Keratinocyte (primary cell): ENCODE data around the gene PRMT1.

Experiments
- CTCF ChIP-seq, 3 experiments: IDR thresholded peaks in 1 of 3; conservative IDR thresholded peaks in 1 of 3; optimal IDR thresholded peaks in 1 of 3; 2 replicates in 2 of 3; 3 replicates in 1 of 3; pipeline versions ENCODE3 to v1.5.1; 2011; ENCODE audit warnings: low read length in 3 of 3, mild to moderate bottlenecking in 3 of 3, moderate library complexity in 2 of 3, control low read depth in 1 of 3, inconsistent platforms in 1 of 3; ENCODE audit not compliant: insufficient read depth in 2 of 3; ENCODE audit errors: extremely low read depth in 1 of 3
- EZH2 ChIP-seq: IDR thresholded peaks from one replicate; pipeline ENCODE4 v1.6.1; 2012; ENCODE audit warnings: inconsistent platforms, mild to moderate bottlenecking, low read length, moderate library complexity

- TF ChIP-seq EZH2 (no peak), CTCF (optimal IDR thresholded peaks at IDR 0.05 in 1 of 3, IDR thresholded peaks at IDR 0.05 in 1 of 3, conservative IDR thresholded peaks at IDR 0.05 in 1 of 3; ENCODE audit: extremely low read depth in 1 of 3, insufficient read depth in 2 of 3, low read length in 3 of 3) (no peak)
These were observed 15.1 kb downstream of the PRMT1 start for GRCh38 chr19:49692147-49692506.
